Thoracic aorta (tissue), 2 donors: ENCODE data around the gene CARD6. TPM values are rescaled to one million over a fixed set of nuclear protein-coding genes. Genes with fewer than 3 reads are reported as not detected.

ENCODE experiments used
- ATAC-seq: fragments of 150-250 bp; one replicate; pipeline ENCODE4 v1.8.0; 2017; ENCODE audit warnings: low read depth; ENCODE audit not compliant: insufficient number of reproducible peaks, low FRiP score
- DNase-seq: peaks from one replicate; pipeline ENCODE4 v3.0.0-alpha.2; 2020; ENCODE audit warnings: low spot score
- H3K27ac ChIP-seq, 2 donors: fragments of 200-600 bp; sonication (generic); 1 replicate in 1 of 2; 2 replicates in 1 of 2; pipeline ENCODE4 v1.5.1; 2016; ENCODE audit warnings: mild to moderate bottlenecking in 2 of 2, moderate library complexity in 2 of 2
- H3K27me3 ChIP-seq: fragments of 200-600 bp; sonication (generic); replicated peaks from 2 replicates; pipeline ENCODE4 v1.6.0; 2016; ENCODE audit warnings: mild to moderate bottlenecking; ENCODE audit not compliant: insufficient read depth
- H3K36me3 ChIP-seq: fragments of 200-600 bp; sonication (generic); one replicate; pipeline ENCODE4 v1.5.1; 2016
- H3K4me1 ChIP-seq, 2 donors: fragments of 200-600 bp; sonication (generic); 1 replicate in 1 of 2; 2 replicates in 1 of 2; pipeline versions ENCODE4 v1.5.1 to v1.6.0; 2016; ENCODE audit warnings: low read depth in 2 of 2, mild to moderate bottlenecking in 1 of 2; ENCODE audit not compliant: control insufficient read depth in 1 of 2
- H3K4me3 ChIP-seq: fragments of 200-600 bp; sonication (generic); 2 replicates; pipeline ENCODE4 v1.5.1; 2016; ENCODE audit warnings: mild to moderate bottlenecking
- H3K9me3 ChIP-seq: fragments of 200-600 bp; sonication (generic); 2 replicates; pipeline ENCODE4 v1.5.1; 2016
- CTCF ChIP-seq: fragments of 200-600 bp; sonication (generic); IDR thresholded peaks from one replicate; pipeline ENCODE4 v1.5.1; 2019; ENCODE audit warnings: antibody characterized with exemption
- total RNA-seq, 2 donors: library from RNA; depleted of rRNA; stranded (reverse); fragments of >200 nt; gene quantifications; one replicate each; pipeline versions ENCODE4 v1.1.0 to v1.2.3, GENCODE V29; 2016

CARD6 gene
- total RNA-seq, 2 donors from 2014 or later = 13.5 to 21.6 TPM

GRCh38 chr5:40826489-40827187, 14.5 kb upstream of the CARD6 start:
- Histone ChIP-seq H3K9me3 (no peaks in the 10 kb centered on the region), H3K4me3 (no peak overlapping the region), H3K27ac (no peak overlapping the region), H3K36me3 (peaks cover 27% of the 10 kb centered on the region), H3K27me3 (no peaks in the 10 kb centered on the region), H3K4me1 (no peaks in the 10 kb centered on the region)
- TF ChIP-seq CTCF = no peak
- ATAC-seq (no peak), DNase-seq (no peak)

GRCh38 chr5:40827188-40827977, 13.8 kb upstream of the CARD6 start:
- Histone ChIP-seq H3K27me3 (no peaks in the 10 kb centered on the region), H3K9me3 (no peaks in the 10 kb centered on the region), H3K27ac (no peak overlapping the region), H3K4me3 (no peak overlapping the region), H3K4me1 (no peaks in the 10 kb centered on the region), H3K36me3 (peaks cover 33% of the 10 kb centered on the region)
- no peak for TF ChIP-seq CTCF
- ATAC-seq = no peak
- DNase-seq = no peak

- Histone ChIP-seq H3K36me3 (peaks cover 38% of the 10 kb centered on the region), H3K27me3 (no peaks in the 10 kb centered on the region), H3K9me3 (no peaks in the 10 kb centered on the region), H3K4me3 (no peak overlapping the region), H3K27ac (no peak overlapping the region), H3K4me1 (peaks cover 0 to 2% of the 10 kb centered on the region in 2 donors)
- TF ChIP-seq CTCF = no peak
- ATAC-seq (no peak), DNase-seq (no peak)
Measured at GRCh38 chr5:40828021-40828631, 13.0 kb upstream of the CARD6 start.

GRCh38 chr5:40828690-40829661, 12.2 kb upstream of the CARD6 start:
- H3K27me3 ChIP-seq = no peaks in the 10 kb centered on the region
- no peak overlapping the region for H3K27ac ChIP-seq
- H3K4me1 ChIP-seq = peaks cover 3 to 11% of the 10 kb centered on the region in 2 donors
- no peaks in the 10 kb centered on the region for H3K9me3 ChIP-seq
- TF ChIP-seq CTCF = no peak
- DNase-seq (no peak), ATAC-seq (no peak)
- H3K4me3 ChIP-seq = no peak overlapping the region
- H3K36me3 ChIP-seq = peaks cover 42% of the 10 kb centered on the region
